HG03378 (cell line): ENCODE results near the gene ZNF544.

Source experiments
- ATAC-seq: cut with Tn5 transposase; IDR thresholded peaks from one replicate; pipeline ENCODE4 v1.9.1; 2021; ENCODE audit warnings: mild to moderate bottlenecking, moderate library complexity; ENCODE audit not compliant: unreplicated experiment

The ZNF544 gene

GRCh38 chr19:58228585-58229254 lies at the start of gene ZNF544:
ZNF544 (plus strand) TSS chr19:58228914; CDS start chr19:58244024, 15,110 bp downstream.
- peak; percentile 84 for ATAC-seq

GRCh38 chr19:58181902-58182576 lies 46.7 kb upstream of the ZNF544 start:
- no peak for ATAC-seq

- no peak for ATAC-seq
These were observed 46.1 kb upstream of the ZNF544 start for GRCh38 chr19:58182577-58182988.

GRCh38 chr19:58182989-58183816 lies 45.5 kb upstream of the ZNF544 start, which contains the start of gene ZNF274:
ZNF274 (plus strand) TSS chr19:58183061; CDS start chr19:58183966, 905 bp downstream.
- peak; percentile 71 for ATAC-seq

GRCh38 chr19:58183817-58184215 lies 44.9 kb upstream of the ZNF544 start:
- ATAC-seq = peak; percentile 17

GRCh38 chr19:58196901-58197616 lies 31.7 kb upstream of the ZNF544 start:
- ATAC-seq = no peak

- ATAC-seq = no peak
These were observed 24.8 kb upstream of the ZNF544 start for GRCh38 chr19:58203814-58204475.

- ATAC-seq = no peak
These were observed 24.1 kb upstream of the ZNF544 start for GRCh38 chr19:58204566-58204965.

- no peak for ATAC-seq
These were observed 19.1 kb upstream of the ZNF544 start for GRCh38 chr19:58209577-58209976.

- ATAC-seq = no peak
These were observed 16.2 kb upstream of the ZNF544 start for GRCh38 chr19:58212336-58213074.

GRCh38 chr19:58213075-58213369 lies 15.7 kb upstream of the ZNF544 start:
- no peak for ATAC-seq

GRCh38 chr19:58217069-58217481 lies 11.6 kb upstream of the ZNF544 start:
- ATAC-seq = no peak

- no peak for ATAC-seq
These were observed 10.9 kb upstream of the ZNF544 start for GRCh38 chr19:58217607-58218391.

GRCh38 chr19:58218899-58219298 lies 9.8 kb upstream of the ZNF544 start:
- no peak for ATAC-seq

- no peak for ATAC-seq
These were observed 640 bp upstream of the ZNF544 start for GRCh38 chr19:58227964-58228584.

- no peak for ATAC-seq
These were observed 533 bp downstream of the ZNF544 start for GRCh38 chr19:58229255-58229639.

GRCh38 chr19:58237324-58237723 lies 8.6 kb downstream of the ZNF544 start:
- no peak for ATAC-seq

GRCh38 chr19:58243351-58243750 lies 14.6 kb downstream of the ZNF544 start:
- no peak for ATAC-seq

- no peak for ATAC-seq
These were observed 20.2 kb downstream of the ZNF544 start for GRCh38 chr19:58248886-58249285.
